ENCODE measurements around the gene RFXANK.

Gene RFXANK

DNA sequence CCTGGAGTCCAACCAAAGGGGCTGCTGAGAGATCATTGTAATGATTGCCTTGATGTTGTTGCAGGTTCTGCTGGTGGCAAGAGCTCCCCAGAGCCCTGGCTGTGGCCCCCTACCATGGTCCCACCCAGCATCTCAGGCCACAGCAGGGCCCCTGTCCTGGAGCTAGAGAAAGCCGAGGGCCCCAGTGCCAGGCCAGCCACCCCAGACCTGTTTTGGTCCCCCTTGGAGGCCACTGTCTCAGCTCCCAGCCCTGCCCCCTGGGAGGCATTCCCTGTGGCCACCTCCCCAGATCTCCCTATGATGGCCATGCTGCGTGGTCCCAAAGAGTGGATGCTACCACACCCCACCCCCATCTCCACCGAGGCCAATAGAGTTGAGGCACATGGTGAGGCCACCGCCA lies 35.2 kb downstream of the RFXANK start:
- no peak for TF ChIP-seq EZH2 (IDR thresholded peaks at IDR 0.05; ENCODE audit: borderline replicate concordance, low read depth, low read length, severe bottlenecking)
- TF ChIP-seq, protein P1, sequence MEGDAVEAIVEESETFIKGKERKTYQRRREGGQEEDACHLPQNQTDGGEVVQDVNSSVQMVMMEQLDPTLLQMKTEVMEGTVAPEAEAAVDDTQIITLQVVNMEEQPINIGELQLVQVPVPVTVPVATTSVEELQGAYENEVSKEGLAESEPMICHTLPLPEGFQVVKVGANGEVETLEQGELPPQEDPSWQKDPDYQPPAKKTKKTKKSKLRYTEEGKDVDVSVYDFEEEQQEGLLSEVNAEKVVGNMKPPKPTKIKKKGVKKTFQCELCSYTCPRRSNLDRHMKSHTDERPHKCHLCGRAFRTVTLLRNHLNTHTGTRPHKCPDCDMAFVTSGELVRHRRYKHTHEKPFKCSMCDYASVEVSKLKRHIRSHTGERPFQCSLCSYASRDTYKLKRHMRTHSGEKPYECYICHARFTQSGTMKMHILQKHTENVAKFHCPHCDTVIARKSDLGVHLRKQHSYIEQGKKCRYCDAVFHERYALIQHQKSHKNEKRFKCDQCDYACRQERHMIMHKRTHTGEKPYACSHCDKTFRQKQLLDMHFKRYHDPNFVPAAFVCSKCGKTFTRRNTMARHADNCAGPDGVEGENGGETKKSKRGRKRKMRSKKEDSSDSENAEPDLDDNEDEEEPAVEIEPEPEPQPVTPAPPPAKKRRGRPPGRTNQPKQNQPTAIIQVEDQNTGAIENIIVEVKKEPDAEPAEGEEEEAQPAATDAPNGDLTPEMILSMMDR (IDR thresholded peaks at IDR 0.05; ENCODE audit: borderline replicate concordance, extremely low read depth, low read length, poor library complexity, severe bottlenecking), result no peak
- no peaks in the 10 kb centered on the region for H3K36me3 ChIP-seq (ENCODE audit: insufficient read depth, low read length)
- H3K9me3 ChIP-seq (ENCODE audit: insufficient read depth, low read length, severe bottlenecking), result no peaks in the 10 kb centered on the region
- no peak overlapping the region for H2AFZ ChIP-seq (ENCODE audit: low read depth, low read length)
- H3K9ac ChIP-seq (ENCODE audit: low read depth, low read length), result no peak overlapping the region
- ATAC-seq (ENCODE audit: insufficient read depth, low read depth) (no peak), DNase-seq (no peak)
- no peak overlapping the region for H3K4me2 ChIP-seq (ENCODE audit: insufficient read depth, low read length)
- no peaks in the 10 kb centered on the region for H3K4me1 ChIP-seq (ENCODE audit: insufficient read depth, low read length)
- H3K79me2 ChIP-seq (ENCODE audit: insufficient read depth, low read length), result no peaks in the 10 kb centered on the region
- no peak overlapping the region for H3K27ac ChIP-seq (ENCODE audit: low read length)
- no peaks in the 10 kb centered on the region for H3K27me3 ChIP-seq (ENCODE audit: insufficient read depth, low read length, poor library complexity)
- no peaks in the 10 kb centered on the region for H4K20me1 ChIP-seq (ENCODE audit: insufficient read depth, low read length)
- H3K4me3 ChIP-seq (ENCODE audit: low read depth in 1 of 2, low read length in 2 of 2), result no peak overlapping the region

DNA sequence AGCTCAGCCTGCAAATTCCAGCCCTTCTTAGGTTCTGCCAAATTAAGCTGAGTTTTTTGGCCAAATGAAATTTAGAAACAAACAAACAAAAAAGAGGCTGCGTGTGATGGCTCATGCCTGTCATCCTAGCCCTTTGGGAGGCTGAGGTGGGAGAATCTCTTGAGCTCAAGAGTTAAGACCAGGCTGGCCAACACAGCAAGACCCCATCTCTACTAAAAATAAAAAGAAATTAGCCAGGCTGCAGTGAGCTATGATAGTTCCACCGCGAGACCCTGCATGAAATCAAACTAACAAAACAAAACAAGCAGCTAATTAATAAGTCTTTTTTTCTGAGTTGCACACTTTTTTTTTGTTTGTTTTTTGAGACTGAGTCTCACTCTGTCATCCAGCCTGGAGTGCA lies 37.6 kb downstream of the RFXANK start:
- ATAC-seq (ENCODE audit: insufficient read depth, low read depth) (no peak), DNase-seq (no peak)
- H2AFZ ChIP-seq (ENCODE audit: low read depth, low read length), result no peak overlapping the region
- H3K36me3 ChIP-seq (ENCODE audit: insufficient read depth, low read length), result no peaks in the 10 kb centered on the region
- no peaks in the 10 kb centered on the region for H3K4me1 ChIP-seq (ENCODE audit: insufficient read depth, low read length)
- H3K4me2 ChIP-seq (ENCODE audit: insufficient read depth, low read length), result no peak overlapping the region
- H3K4me3 ChIP-seq (ENCODE audit: low read depth in 1 of 2, low read length in 2 of 2), result no peak overlapping the region
- no peaks in the 10 kb centered on the region for H3K79me2 ChIP-seq (ENCODE audit: insufficient read depth, low read length)
- no peak for TF ChIP-seq EZH2 (IDR thresholded peaks at IDR 0.05; ENCODE audit: borderline replicate concordance, low read depth, low read length, severe bottlenecking)
- TF ChIP-seq, protein P1 (IDR thresholded peaks at IDR 0.05; ENCODE audit: borderline replicate concordance, extremely low read depth, low read length, poor library complexity, severe bottlenecking), result no peak
- no peak overlapping the region for H3K9ac ChIP-seq (ENCODE audit: low read depth, low read length)
- H3K27ac ChIP-seq (ENCODE audit: low read length), result no peak overlapping the region
- H4K20me1 ChIP-seq (ENCODE audit: insufficient read depth, low read length), result no peaks in the 10 kb centered on the region
- H3K9me3 ChIP-seq (ENCODE audit: insufficient read depth, low read length, severe bottlenecking), result peaks cover 11% of the 10 kb centered on the region
- H3K27me3 ChIP-seq (ENCODE audit: insufficient read depth, low read length, poor library complexity), result no peaks in the 10 kb centered on the region

DNA sequence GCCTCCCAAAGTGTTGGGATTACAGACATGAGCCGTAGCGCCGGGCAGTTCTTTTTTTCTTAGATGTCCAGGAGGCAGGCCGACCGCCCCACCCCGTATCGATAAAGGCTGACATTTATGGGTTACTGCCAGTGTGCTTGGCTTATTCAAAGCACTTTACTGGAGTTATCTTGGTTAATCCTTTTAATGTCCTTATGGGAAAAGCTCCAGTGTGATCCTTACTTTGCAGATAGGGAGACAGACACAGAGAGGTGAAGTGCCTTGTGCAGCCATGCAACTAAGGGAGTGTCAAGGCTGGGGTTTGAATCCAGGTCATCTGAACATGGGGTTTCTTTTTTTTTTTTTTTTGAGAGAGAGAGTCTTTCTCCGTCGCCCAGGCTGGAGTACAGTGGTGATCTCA lies 38.9 kb downstream of the RFXANK start:
- Histone ChIP-seq H3K4me2 (ENCODE audit: insufficient read depth, low read length) (no peak overlapping the region), H3K27me3 (ENCODE audit: insufficient read depth, low read length, poor library complexity) (no peaks in the 10 kb centered on the region)
- ATAC-seq (ENCODE audit: insufficient read depth, low read depth), result no peak

More for the DNA sequence above, 38.9 kb downstream of the RFXANK start:
- no peaks in the 10 kb centered on the region for H3K4me1 ChIP-seq (ENCODE audit: insufficient read depth, low read length)
- H3K27ac ChIP-seq (ENCODE audit: low read length), result no peak overlapping the region
- TF ChIP-seq EZH2 (IDR thresholded peaks at IDR 0.05; ENCODE audit: borderline replicate concordance, low read depth, low read length, severe bottlenecking), result no peak
- TF ChIP-seq, protein P1 (IDR thresholded peaks at IDR 0.05; ENCODE audit: borderline replicate concordance, extremely low read depth, low read length, poor library complexity, severe bottlenecking), result no peak
- no peak overlapping the region for H3K9ac ChIP-seq (ENCODE audit: low read depth, low read length)
- no peaks in the 10 kb centered on the region for H4K20me1 ChIP-seq (ENCODE audit: insufficient read depth, low read length)
- no peak for DNase-seq
- peaks cover 15% of the 10 kb centered on the region for H3K9me3 ChIP-seq (ENCODE audit: insufficient read depth, low read length, severe bottlenecking)
- no peaks in the 10 kb centered on the region for H3K36me3 ChIP-seq (ENCODE audit: insufficient read depth, low read length)
- H3K79me2 ChIP-seq (ENCODE audit: insufficient read depth, low read length), result no peaks in the 10 kb centered on the region
- no peak overlapping the region for H3K4me3 ChIP-seq (ENCODE audit: low read depth in 1 of 2, low read length in 2 of 2)
- no peak overlapping the region for H2AFZ ChIP-seq (ENCODE audit: low read depth, low read length)
